Smooth muscle cell (in vitro differentiated cells): ENCODE data around the gene CDC5L. TPM values are rescaled to one million over a fixed set of nuclear protein-coding genes. Genes with fewer than 3 reads are reported as not detected.

ENCODE experiments used
- DNase-seq: peaks from one replicate; lab custom pipeline; 2025; ENCODE audit not compliant: unreplicated experiment; lab: John Stamatoyannopoulos, UW
- H2AFZ ChIP-seq: fragments of 200-600 bp; sonication (generic); 2 replicates; pipeline ENCODE4 v1.6.0; 2016; ENCODE audit warnings: antibody characterized with exemption, low read depth, mild to moderate bottlenecking
- H3F3A ChIP-seq: fragments of 200-600 bp; sonication (generic); 2 replicates; pipeline ENCODE4 v1.6.0; 2017; ENCODE audit warnings: antibody characterized with exemption, low read depth
- H3K27ac ChIP-seq: fragments of 200-600 bp; sonication (generic); 2 replicates; pipeline ENCODE4 v1.5.1; 2016; ENCODE audit warnings: low read depth, mild to moderate bottlenecking
- H3K27me3 ChIP-seq: fragments of 200-600 bp; sonication (generic); 2 replicates; pipeline ENCODE4 v1.6.1; 2016; ENCODE audit warnings: low read depth, mild to moderate bottlenecking
- H3K36me3 ChIP-seq: fragments of 200-600 bp; sonication (generic); 2 replicates; pipeline ENCODE4 v1.5.1; 2016; ENCODE audit warnings: low read depth
- H3K4me1 ChIP-seq: fragments of 200-600 bp; sonication (generic); 2 replicates; pipeline ENCODE4 v1.5.1; 2016; ENCODE audit warnings: low read depth
- H3K4me2 ChIP-seq: fragments of 200-600 bp; sonication (generic); 2 replicates; pipeline ENCODE4 v1.6.0; 2016; ENCODE audit warnings: mild to moderate bottlenecking
- H3K4me3 ChIP-seq: fragments of 200-600 bp; sonication (generic); 2 replicates; pipeline ENCODE4 v1.5.1; 2016; ENCODE audit warnings: mild to moderate bottlenecking
- H3K79me2 ChIP-seq: fragments of 200-600 bp; sonication (generic); 2 replicates; pipeline ENCODE4 v1.6.0; 2016; ENCODE audit warnings: low read depth, mild to moderate bottlenecking
- H3K9ac ChIP-seq: fragments of 200-600 bp; sonication (generic); 2 replicates; pipeline ENCODE4 v1.6.0; 2016; ENCODE audit warnings: low read depth
- H3K9me3 ChIP-seq: fragments of 200-600 bp; sonication (generic); replicated peaks from 2 replicates; pipeline ENCODE4 v1.5.1; 2016; ENCODE audit warnings: low read depth
- H4K20me1 ChIP-seq: fragments of 200-600 bp; sonication (generic); 2 replicates; pipeline ENCODE4 v1.6.0; 2016; ENCODE audit warnings: low read depth
- CTCF ChIP-seq: fragments of 200-600 bp; sonication (generic); IDR thresholded peaks from 2 replicates; pipeline ENCODE4 v1.5.1; 2017; ENCODE audit warnings: borderline replicate concordance, mild to moderate bottlenecking, antibody characterized with exemption; ENCODE audit not compliant: insufficient read depth, poor library complexity, severe bottlenecking
- whole genome bisulfite sequencing: methylation state at CpG from one replicate; pipeline ENCODE4 v1.1.7; 2016; ENCODE audit warnings: low lambda C conversion rate; 5-methylcytosine and 5-hydroxymethylcytosine counted together
- polyA plus RNA-seq: library from polyadenylated mRNA; unstranded; fragments of >200 nt; fragmentation: Nextera tagmentation; extraction: Ambion mirVana; gene quantifications from 2 replicates; pipeline ENCODE4 v1.2.1, GENCODE V29; 2016
- total RNA-seq: library from RNA; depleted of rRNA; stranded (reverse); fragments of >200 nt; gene quantifications from 2 replicates; pipeline ENCODE4 v1.2.3, GENCODE V29; 2014

CDC5L gene
- total and polyA plus RNA-seq, 2 experiments from 2014 or later = 12.5 to 29.7 TPM

DNA sequence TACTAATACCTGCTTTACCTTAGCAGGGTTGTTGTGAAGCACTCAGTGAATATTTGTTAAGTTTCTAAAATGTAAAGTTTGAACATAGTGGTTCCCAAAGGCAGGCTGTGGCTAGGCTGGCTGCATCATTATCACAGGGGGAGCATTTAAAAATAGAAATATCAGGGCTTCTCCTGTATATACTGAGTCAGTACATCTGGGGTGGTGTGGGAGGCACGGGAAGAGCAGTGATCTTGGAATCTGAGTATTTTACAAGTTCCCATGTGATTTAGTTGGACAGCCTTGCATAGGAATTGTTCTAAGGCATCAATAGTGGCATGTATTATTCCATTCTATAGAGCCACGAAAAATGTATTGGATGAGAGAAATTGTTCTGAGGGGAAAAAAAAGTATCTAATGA is 8.0 kb downstream of the CDC5L start:
- H3K4me3 ChIP-seq = no peak overlapping the region
- no peak overlapping the region for H3K4me2 ChIP-seq
- H3K79me2 ChIP-seq = peaks cover 9% of the 10 kb centered on the region
- H3K4me1 ChIP-seq = no peaks in the 10 kb centered on the region
- no peak for TF ChIP-seq CTCF
- H3K27me3 ChIP-seq = no peaks in the 10 kb centered on the region
- no peaks in the 10 kb centered on the region for H3K9me3 ChIP-seq
- peaks cover 39% of the 10 kb centered on the region for H3K36me3 ChIP-seq
- no peak for DNase-seq
- H4K20me1 ChIP-seq = peaks cover 49% of the 10 kb centered on the region
- peaks cover 6% of the 10 kb centered on the region for H3F3A ChIP-seq
- H3K9ac ChIP-seq = no peak overlapping the region
- no peak overlapping the region for H2AFZ ChIP-seq
- H3K27ac ChIP-seq = no peak overlapping the region
- 87% methylated on average over 2 of the region's 2 CpGs for WGBS

- Histone ChIP-seq H3K9ac (no peak overlapping the region), H3K27me3 (no peaks in the 10 kb centered on the region), H3K36me3 (peaks cover 39% of the 10 kb centered on the region), H3K4me1 (no peaks in the 10 kb centered on the region), H3K9me3 (no peaks in the 10 kb centered on the region), H2AFZ (no peak overlapping the region), H3F3A (peaks cover 6% of the 10 kb centered on the region), H3K27ac (no peak overlapping the region), H4K20me1 (peaks cover 47% of the 10 kb centered on the region), H3K79me2 (peaks cover 8% of the 10 kb centered on the region), H3K4me3 (no peak overlapping the region), H3K4me2 (no peak overlapping the region)
- TF ChIP-seq CTCF = no peak
- 85% methylated on average over 3 of the region's 3 CpGs for WGBS
- no peak for DNase-seq
These were observed 9.5 kb downstream of the CDC5L start for GRCh38 chr6:44396968-44397367.

DNA sequence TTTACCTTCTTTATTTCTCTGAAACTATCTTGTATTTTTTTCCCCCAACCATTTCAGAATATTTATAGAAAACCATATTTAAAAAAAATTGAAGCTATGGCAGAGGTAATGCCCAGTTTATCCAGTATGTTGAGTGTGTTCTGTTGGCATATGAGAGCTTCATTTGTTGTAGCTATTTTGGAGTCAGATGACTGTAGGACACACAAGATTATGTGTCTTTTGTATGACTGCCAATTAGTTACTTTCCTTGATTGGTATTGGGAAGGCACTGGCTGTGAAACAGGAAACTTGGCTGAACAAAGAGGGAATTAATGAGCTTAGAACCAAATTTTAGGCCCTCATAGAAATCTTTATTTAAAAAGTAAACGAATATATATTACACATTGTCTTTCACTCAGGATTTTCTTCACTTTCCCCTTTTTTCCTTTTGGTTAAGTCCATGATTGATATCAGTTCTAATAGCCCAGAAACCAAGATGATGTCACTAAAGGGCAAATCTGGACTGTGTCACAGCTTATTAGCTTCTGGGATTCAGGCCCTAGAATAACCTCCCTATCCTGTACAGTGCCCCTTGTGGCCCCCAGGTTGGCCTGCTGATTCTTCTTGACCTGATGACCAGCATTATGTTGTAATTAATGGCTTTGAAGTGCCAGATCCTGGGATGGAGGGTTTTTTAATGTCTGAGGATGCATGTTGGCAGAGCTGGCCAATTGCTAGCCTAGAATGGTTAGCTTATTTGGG is 10.1 kb downstream of the CDC5L start:
- Histone ChIP-seq H3F3A (peaks cover 9% of the 10 kb centered on the region), H3K27ac (no peak overlapping the region), H4K20me1 (peaks cover 45% of the 10 kb centered on the region), H3K79me2 (peaks cover 13% of the 10 kb centered on the region), H3K9me3 (no peaks in the 10 kb centered on the region), H3K4me1 (no peaks in the 10 kb centered on the region), H3K4me2 (no peak overlapping the region), H3K4me3 (no peak overlapping the region), H3K9ac (no peak overlapping the region), H2AFZ (no peak overlapping the region), H3K36me3 (peaks cover 33% of the 10 kb centered on the region), H3K27me3 (no peaks in the 10 kb centered on the region)
- 100% methylated on average over 1 of the region's 1 CpG for WGBS
- TF ChIP-seq CTCF = no peak
- no peak for DNase-seq

DNA sequence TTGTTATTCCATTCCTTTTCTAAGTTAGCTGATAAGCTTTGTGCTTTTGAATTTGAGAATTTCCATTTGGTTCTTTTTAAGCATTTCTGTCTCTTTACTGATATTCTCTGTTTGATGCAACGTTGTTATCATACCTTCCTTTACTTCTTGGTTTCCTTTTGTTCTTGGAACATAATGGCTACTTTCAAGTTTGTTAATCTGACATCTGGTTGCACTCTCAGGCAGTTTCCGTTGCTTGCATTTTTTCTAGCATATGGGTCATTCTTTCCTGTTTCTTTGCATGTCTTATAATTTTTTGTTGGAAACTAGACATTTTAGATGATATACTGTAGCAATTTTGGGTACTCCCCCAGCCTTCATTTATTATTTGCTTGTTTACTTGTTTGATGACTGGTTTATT is 12.5 kb downstream of the CDC5L start:
- H3K4me3 ChIP-seq = no peak overlapping the region
- no peak overlapping the region for H3K9ac ChIP-seq
- H3K36me3 ChIP-seq = peaks cover 36% of the 10 kb centered on the region
- no peak overlapping the region for H2AFZ ChIP-seq
- no peaks in the 10 kb centered on the region for H3K9me3 ChIP-seq
- TF ChIP-seq CTCF = no peak
- peaks cover 25% of the 10 kb centered on the region for H3K79me2 ChIP-seq
- no peaks in the 10 kb centered on the region for H3K4me1 ChIP-seq
- peaks cover 9% of the 10 kb centered on the region for H3F3A ChIP-seq
- no peak overlapping the region for H3K4me2 ChIP-seq
- no peaks in the 10 kb centered on the region for H3K27me3 ChIP-seq
- no peak overlapping the region for H3K27ac ChIP-seq
- no peak for DNase-seq
- 96% methylated on average over 2 of the region's 2 CpGs for WGBS
- peaks cover 54% of the 10 kb centered on the region for H4K20me1 ChIP-seq
